ENCODE data around the gene LINGO4.

LINGO4 gene

GRCh38 chr1:151833172-151833900 lies 28.1 kb upstream of the LINGO4 start:
- no peak overlapping the region for H3K4me3 ChIP-seq (ENCODE audit: insufficient read length, low read depth)
- no peaks in the 10 kb centered on the region for H3K36me3 ChIP-seq (ENCODE audit: insufficient read depth, insufficient read length, low read length)
- peaks cover 13% of the 10 kb centered on the region for H3K27me3 ChIP-seq (ENCODE audit: insufficient read depth, insufficient read length)
- H3K4me1 ChIP-seq (ENCODE audit: insufficient read depth, insufficient read length): peaks cover 39% of the 10 kb centered on the region
- no peak for TF ChIP-seq YY1 (IDR thresholded peaks at IDR 0.05; ENCODE audit: insufficient read depth, insufficient read length)
- TF ChIP-seq ZNF274 (IDR thresholded peaks at IDR 0.05; ENCODE audit: low read depth, low read length): no peak
- no peak for TF ChIP-seq SUZ12 (IDR thresholded peaks at IDR 0.05; ENCODE audit: extremely low read depth, insufficient read depth, insufficient read length)
- no peaks in the 10 kb centered on the region for H3K9me3 ChIP-seq (ENCODE audit: insufficient read depth, low read length)
- no peak overlapping the region for H3K9ac ChIP-seq (ENCODE audit: insufficient read length, low read depth)
- DNase-seq (ENCODE audit: low read depth, low spot score): no peak

GRCh38 chr1:151832318-151832980 lies 27.2 kb upstream of the LINGO4 start:
- Histone ChIP-seq H3K4me3 (ENCODE audit: insufficient read length, low read depth) (no peak overlapping the region), H3K9ac (ENCODE audit: insufficient read length, low read depth) (no peak overlapping the region), H3K9me3 (ENCODE audit: insufficient read depth, low read length) (no peaks in the 10 kb centered on the region), H3K27me3 (ENCODE audit: insufficient read depth, insufficient read length) (peaks cover 4% of the 10 kb centered on the region), H3K36me3 (ENCODE audit: insufficient read depth, insufficient read length, low read length) (no peaks in the 10 kb centered on the region), H3K4me1 (ENCODE audit: insufficient read depth, insufficient read length) (peaks cover 42% of the 10 kb centered on the region)
- no peak for DNase-seq (ENCODE audit: low read depth, low spot score)
- TF ChIP-seq ZNF274 (IDR thresholded peaks at IDR 0.05; ENCODE audit: low read depth, low read length) (no peak), YY1 (IDR thresholded peaks at IDR 0.05; ENCODE audit: insufficient read depth, insufficient read length) (no peak), SUZ12 (IDR thresholded peaks at IDR 0.05; ENCODE audit: extremely low read depth, insufficient read depth, insufficient read length) (no peak)

DNA sequence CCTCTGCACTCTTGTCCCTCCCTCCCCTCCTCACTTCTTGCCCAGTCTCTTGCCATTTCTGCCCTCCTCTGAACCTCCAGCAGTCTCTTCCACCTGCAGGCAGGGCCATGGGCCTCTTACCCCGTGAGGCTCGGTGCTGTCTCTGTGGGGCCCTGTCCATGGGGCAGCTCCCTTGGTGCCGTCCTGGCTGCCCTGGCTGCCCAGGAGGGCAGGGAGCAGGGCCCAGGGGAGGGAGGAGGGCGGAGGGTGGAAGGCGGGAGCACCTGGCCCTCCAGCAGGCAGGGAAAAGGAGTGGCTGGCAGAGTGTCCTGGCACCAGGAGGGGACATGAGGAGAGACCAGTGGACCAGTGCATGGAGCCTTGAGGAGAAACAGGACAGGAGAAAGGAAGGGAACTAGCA lies 26.4 kb upstream of the LINGO4 start, which contains the start of gene RORC:
Gene RORC (minus strand): TSS at position 198 of the 400 bp plus-strand sequence. CDS start 38 bp downstream, at position 160.
- Histone ChIP-seq H3K9ac (ENCODE audit: insufficient read length, low read depth) (peak within 1 kb of the TSS; percentile 14), H3K27me3 (ENCODE audit: insufficient read depth, insufficient read length) (no peaks in the 10 kb centered on the region), H3K9me3 (ENCODE audit: insufficient read depth, low read length) (no peaks in the 10 kb centered on the region), H3K36me3 (ENCODE audit: insufficient read depth, insufficient read length, low read length) (no peaks in the 10 kb centered on the region), H3K4me1 (ENCODE audit: insufficient read depth, insufficient read length) (peaks cover 42% of the 10 kb centered on the region), H3K4me3 (ENCODE audit: insufficient read length, low read depth) (no peak within 1 kb of the TSS)
- TF ChIP-seq ZNF274 (IDR thresholded peaks at IDR 0.05; ENCODE audit: low read depth, low read length) (no peak), YY1 (IDR thresholded peaks at IDR 0.05; ENCODE audit: insufficient read depth, insufficient read length) (no peak), SUZ12 (IDR thresholded peaks at IDR 0.05; ENCODE audit: extremely low read depth, insufficient read depth, insufficient read length) (no peak)
- no peak for DNase-seq (ENCODE audit: low read depth, low spot score)

GRCh38 chr1:151831256-151831591 lies 26.0 kb upstream of the LINGO4 start:
- H3K4me3 ChIP-seq (ENCODE audit: insufficient read length, low read depth): no peak overlapping the region
- no peaks in the 10 kb centered on the region for H3K27me3 ChIP-seq (ENCODE audit: insufficient read depth, insufficient read length)
- TF ChIP-seq SUZ12 (IDR thresholded peaks at IDR 0.05; ENCODE audit: extremely low read depth, insufficient read depth, insufficient read length): no peak
- TF ChIP-seq ZNF274 (IDR thresholded peaks at IDR 0.05; ENCODE audit: low read depth, low read length): no peak
- no peak for TF ChIP-seq YY1 (IDR thresholded peaks at IDR 0.05; ENCODE audit: insufficient read depth, insufficient read length)
- no peak for DNase-seq (ENCODE audit: low read depth, low spot score)
- no peaks in the 10 kb centered on the region for H3K9me3 ChIP-seq (ENCODE audit: insufficient read depth, low read length)
- no peaks in the 10 kb centered on the region for H3K36me3 ChIP-seq (ENCODE audit: insufficient read depth, insufficient read length, low read length)
- H3K4me1 ChIP-seq (ENCODE audit: insufficient read depth, insufficient read length): peaks cover 44% of the 10 kb centered on the region
- H3K9ac ChIP-seq (ENCODE audit: insufficient read length, low read depth): peak overlapping the region; percentile 14

DNA sequence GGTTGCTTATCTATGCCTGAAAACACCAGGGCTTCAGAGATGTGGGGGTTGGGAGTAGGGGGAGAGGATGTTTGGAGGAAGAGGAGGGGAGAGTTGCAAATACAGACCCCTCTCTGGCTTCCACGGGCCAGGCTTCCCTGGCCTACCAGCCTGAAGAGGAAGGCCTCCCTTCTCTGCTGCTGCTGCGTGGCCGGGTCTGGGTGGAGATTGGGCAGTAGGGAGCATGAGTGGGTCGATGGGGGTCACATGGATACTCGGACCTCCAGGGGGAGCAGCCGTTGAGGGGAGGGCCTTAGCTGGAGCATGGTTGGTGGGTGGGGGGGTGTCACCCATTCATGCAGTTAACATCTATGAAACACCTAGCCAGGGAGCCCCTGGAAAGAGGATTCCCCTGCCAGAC lies 24.8 kb upstream of the LINGO4 start:
- peaks cover 53% of the 10 kb centered on the region for H3K4me1 ChIP-seq (ENCODE audit: insufficient read depth, insufficient read length)
- no peak for DNase-seq (ENCODE audit: low read depth, low spot score)
- no peaks in the 10 kb centered on the region for H3K27me3 ChIP-seq (ENCODE audit: insufficient read depth, insufficient read length)
- TF ChIP-seq YY1 (IDR thresholded peaks at IDR 0.05; ENCODE audit: insufficient read depth, insufficient read length) (no peak), SUZ12 (IDR thresholded peaks at IDR 0.05; ENCODE audit: extremely low read depth, insufficient read depth, insufficient read length) (no peak), ZNF274 (IDR thresholded peaks at IDR 0.05; ENCODE audit: low read depth, low read length) (no peak)
- H3K36me3 ChIP-seq (ENCODE audit: insufficient read depth, insufficient read length, low read length): no peaks in the 10 kb centered on the region
- no peak overlapping the region for H3K4me3 ChIP-seq (ENCODE audit: insufficient read length, low read depth)
- no peak overlapping the region for H3K9ac ChIP-seq (ENCODE audit: insufficient read length, low read depth)
- H3K9me3 ChIP-seq (ENCODE audit: insufficient read depth, low read length): no peaks in the 10 kb centered on the region

DNA sequence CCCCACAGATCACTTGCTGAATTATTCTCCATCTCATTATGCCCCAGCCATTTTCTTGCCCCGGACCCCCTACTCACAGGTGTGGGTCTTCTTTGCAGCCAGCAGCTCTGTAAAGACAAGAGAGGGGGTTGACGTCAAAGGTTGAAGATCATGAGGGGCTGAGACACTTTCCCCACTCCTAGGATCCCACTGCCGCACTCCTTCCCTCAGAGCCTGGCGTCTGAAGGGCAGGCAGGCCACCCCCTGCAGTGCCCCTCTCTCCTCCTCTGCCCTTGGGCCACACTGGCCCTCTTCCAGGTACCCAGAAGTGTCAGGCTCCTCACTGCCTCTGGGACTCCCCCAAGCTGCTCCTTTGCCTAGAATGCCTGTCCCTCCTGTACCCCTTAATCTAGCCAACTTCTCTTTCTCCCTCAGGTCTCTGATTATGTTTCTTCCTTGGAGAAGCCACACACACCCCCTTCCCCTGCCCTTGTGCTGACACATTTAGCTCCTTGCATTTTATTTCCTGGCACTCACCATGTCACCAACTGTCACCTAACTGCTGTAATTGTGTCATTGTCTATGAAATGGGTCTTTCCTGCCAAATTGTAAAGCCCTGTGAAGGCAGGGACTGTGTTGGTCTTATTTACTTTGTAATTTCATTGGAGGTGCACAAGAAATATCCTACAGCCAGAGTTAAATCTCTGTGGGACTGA lies 24.3 kb upstream of the LINGO4 start:
- H3K27me3 ChIP-seq (ENCODE audit: insufficient read depth, insufficient read length): no peaks in the 10 kb centered on the region
- H3K9ac ChIP-seq (ENCODE audit: insufficient read length, low read depth): no peak overlapping the region
- H3K4me3 ChIP-seq (ENCODE audit: insufficient read length, low read depth): no peak overlapping the region
- H3K9me3 ChIP-seq (ENCODE audit: insufficient read depth, low read length): no peaks in the 10 kb centered on the region
- H3K36me3 ChIP-seq (ENCODE audit: insufficient read depth, insufficient read length, low read length): no peaks in the 10 kb centered on the region
- peaks cover 53% of the 10 kb centered on the region for H3K4me1 ChIP-seq (ENCODE audit: insufficient read depth, insufficient read length)
- TF ChIP-seq ZNF274 (IDR thresholded peaks at IDR 0.05; ENCODE audit: low read depth, low read length): no peak
- no peak for TF ChIP-seq YY1 (IDR thresholded peaks at IDR 0.05; ENCODE audit: insufficient read depth, insufficient read length)
- TF ChIP-seq SUZ12 (IDR thresholded peaks at IDR 0.05; ENCODE audit: extremely low read depth, insufficient read depth, insufficient read length): no peak
- no peak for DNase-seq (ENCODE audit: low read depth, low spot score)

DNA sequence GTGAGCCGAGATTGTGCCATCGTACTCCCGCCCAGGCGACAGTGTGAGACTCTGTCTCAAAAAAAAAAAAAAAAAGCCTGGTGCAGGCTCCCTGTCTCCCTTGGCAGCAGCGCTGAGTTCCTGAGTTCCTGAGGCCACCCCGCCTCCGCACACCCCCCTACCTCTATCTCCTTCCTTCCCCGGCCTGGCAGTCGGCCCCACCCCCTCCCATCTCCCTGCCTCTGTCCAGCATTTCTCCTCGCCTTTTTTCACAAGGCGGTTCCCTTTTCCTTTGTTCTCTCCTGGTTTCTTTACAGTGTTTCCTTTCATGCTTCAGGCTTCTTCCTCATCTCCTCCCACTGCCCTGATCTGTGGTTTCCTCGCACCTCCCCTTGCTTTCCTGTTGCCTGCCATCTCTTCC lies 23.7 kb upstream of the LINGO4 start:
- TF ChIP-seq YY1 (IDR thresholded peaks at IDR 0.05; ENCODE audit: insufficient read depth, insufficient read length): no peak
- no peak for TF ChIP-seq SUZ12 (IDR thresholded peaks at IDR 0.05; ENCODE audit: extremely low read depth, insufficient read depth, insufficient read length)
- TF ChIP-seq ZNF274 (IDR thresholded peaks at IDR 0.05; ENCODE audit: low read depth, low read length): no peak
- no peak overlapping the region for H3K4me3 ChIP-seq (ENCODE audit: insufficient read length, low read depth)
- peak; percentile 77 for DNase-seq (ENCODE audit: low read depth, low spot score)
- H3K9ac ChIP-seq (ENCODE audit: insufficient read length, low read depth): no peak overlapping the region
- peaks cover 49% of the 10 kb centered on the region for H3K4me1 ChIP-seq (ENCODE audit: insufficient read depth, insufficient read length)
- no peaks in the 10 kb centered on the region for H3K9me3 ChIP-seq (ENCODE audit: insufficient read depth, low read length)
- no peaks in the 10 kb centered on the region for H3K36me3 ChIP-seq (ENCODE audit: insufficient read depth, insufficient read length, low read length)
- no peaks in the 10 kb centered on the region for H3K27me3 ChIP-seq (ENCODE audit: insufficient read depth, insufficient read length)

Data from NT2/D1 (cell line).